Neural cell (in vitro differentiated cells): ENCODE results near the gene PCDHGC5.

Experiments used
- CTCF ChIP-seq: fragments of 450-650 bp; IDR thresholded peaks from 2 replicates; pipeline ENCODE4 v1.5.1; 2014; ENCODE audit warnings: antibody characterized with exemption, mild to moderate bottlenecking, moderate library complexity; ENCODE audit not compliant: poor library complexity, severe bottlenecking
- REST ChIP-seq: IDR thresholded peaks from 2 replicates; pipeline ENCODE4 v1.6.1; 2012; ENCODE audit warnings: borderline replicate concordance

GRCh38 chr5:141486091-141486490 lies 2.8 kb upstream of the PCDHGC5 start:
- TF ChIP-seq CTCF (no peak), REST (no peak)
